GM19372 (cell line): ENCODE results near the gene SYT1.

ENCODE experiments used
- ATAC-seq: cut with Tn5 transposase; IDR thresholded peaks from one replicate; pipeline ENCODE4 v1.9.1; 2021; ENCODE audit warnings: mild to moderate bottlenecking, low read depth, moderate library complexity; ENCODE audit not compliant: unreplicated experiment

Gene SYT1

GRCh38 chr12:79455286-79455685, 590.7 kb downstream of the SYT1 start:
- ATAC-seq, result no peak

- no peak for ATAC-seq
These were observed 617.7 kb downstream of the SYT1 start for GRCh38 chr12:79482323-79482722.

- ATAC-seq, result no peak
These were observed 618.3 kb downstream of the SYT1 start for GRCh38 chr12:79482921-79483320.

- ATAC-seq, result no peak
These were observed 621.6 kb downstream of the SYT1 start for GRCh38 chr12:79486154-79486553.

GRCh38 chr12:79487386-79488110, 623.0 kb downstream of the SYT1 start:
- no peak for ATAC-seq
